ENCODE measurements around the gene DLX2. TPM values are rescaled to one million over a fixed set of nuclear protein-coding genes. Genes with fewer than 3 reads are reported as not detected.
A peak's percentile ranks its signal among the peaks of the same experiment; 100 is the strongest.

The DLX2 gene
- total and polyA plus RNA-seq, 4 donors, result 0.01 to 0.26 TPM; not detected in 2

GRCh38 chr2:172094294-172095145 lies 8.2 kb downstream of the DLX2 start:
- Histone ChIP-seq H3K9ac (ENCODE audit: insufficient read depth in 1 of 2, low read length in 2 of 2) (no peak overlapping the region), H3K27ac (ENCODE audit: low read depth in 1 of 2, low read length in 1 of 2) (no peak overlapping the region), H3K27me3 (ENCODE audit: control insufficient read depth in 3 of 3, insufficient read depth in 3 of 3, low read length in 2 of 3) (peaks cover 13 to 98% (median 85%) of the 10 kb centered on the region in 3 donors), H3K4me3 (no peak overlapping the region), H3K9me3 (ENCODE audit: control insufficient read depth in 4 of 4, insufficient read depth in 3 of 4, low read length in 3 of 4) (peaks cover 0 to 9% (median 0%) of the 10 kb centered on the region in 4 donors), H3K4me1 (ENCODE audit: control insufficient read depth in 5 of 5, insufficient read depth in 5 of 5, low read length in 5 of 5) (peaks cover 4 to 27% (median 8%) of the 10 kb centered on the region in 5 donors), H3K36me3 (ENCODE audit: control insufficient read depth in 4 of 4, insufficient read depth in 4 of 4, low read length in 4 of 4) (no peaks in the 10 kb centered on the region)
- DNase-seq (peak in 1 of 3 donors; percentile 38), ATAC-seq (ENCODE audit: insufficient read depth, low FRiP score) (no peak)
- 2 to 4% methylated on average over 57 to 66 of the region's 66 CpGs for WGBS, 2 donors
- no peak for TF ChIP-seq CTCF (IDR thresholded peaks at IDR 0.05; ENCODE audit: control extremely low read depth, extremely low read depth)

GRCh38 chr2:172093416-172094293 lies 9.0 kb downstream of the DLX2 start:
- H3K4me1 ChIP-seq (ENCODE audit: control insufficient read depth in 5 of 5, insufficient read depth in 5 of 5, low read length in 5 of 5), result peaks cover 3 to 21% (median 8%) of the 10 kb centered on the region in 5 donors
- no peak overlapping the region for H3K4me3 ChIP-seq
- DNase-seq (peak in 1 of 3 donors; percentile 38), ATAC-seq (ENCODE audit: insufficient read depth, low FRiP score) (no peak)
- H3K36me3 ChIP-seq (ENCODE audit: control insufficient read depth in 4 of 4, insufficient read depth in 4 of 4, low read length in 4 of 4), result no peaks in the 10 kb centered on the region
- no peak overlapping the region for H3K9ac ChIP-seq (ENCODE audit: insufficient read depth in 1 of 2, low read length in 2 of 2)
- H3K9me3 ChIP-seq (ENCODE audit: control insufficient read depth in 4 of 4, insufficient read depth in 3 of 4, low read length in 3 of 4), result peaks cover 0 to 9% (median 0%) of the 10 kb centered on the region in 4 donors
- 11 to 19% methylated on average over 18 of the region's 18 CpGs for WGBS, 2 donors
- no peak for TF ChIP-seq CTCF (IDR thresholded peaks at IDR 0.05; ENCODE audit: control extremely low read depth, extremely low read depth)
- H3K27ac ChIP-seq (ENCODE audit: low read depth in 1 of 2, low read length in 1 of 2), result no peak overlapping the region
- H3K27me3 ChIP-seq (ENCODE audit: control insufficient read depth in 3 of 3, insufficient read depth in 3 of 3, low read length in 2 of 3), result peaks cover 17 to 99% (median 86%) of the 10 kb centered on the region in 3 donors

- no peak overlapping the region for H3K9ac ChIP-seq (ENCODE audit: insufficient read depth in 1 of 2, low read length in 2 of 2)
- peaks cover 0 to 15% (median 0%) of the 10 kb centered on the region in 4 donors for H3K9me3 ChIP-seq (ENCODE audit: control insufficient read depth in 4 of 4, insufficient read depth in 3 of 4, low read length in 3 of 4)
- no peak for TF ChIP-seq CTCF (IDR thresholded peaks at IDR 0.05; ENCODE audit: control extremely low read depth, extremely low read depth)
- H3K4me1 ChIP-seq (ENCODE audit: control insufficient read depth in 5 of 5, insufficient read depth in 5 of 5, low read length in 5 of 5), result peaks cover 0 to 21% (median 8%) of the 10 kb centered on the region in 5 donors
- 10 to 11% methylated on average over 19 of the region's 19 CpGs for WGBS, 2 donors
- DNase-seq, result peak in 2 of 3 donors; percentile 12 to 15
- no peak overlapping the region for H3K4me3 ChIP-seq
- peaks cover 17 to 99% (median 86%) of the 10 kb centered on the region in 3 donors for H3K27me3 ChIP-seq (ENCODE audit: control insufficient read depth in 3 of 3, insufficient read depth in 3 of 3, low read length in 2 of 3)
- no peak overlapping the region for H3K27ac ChIP-seq (ENCODE audit: low read depth in 1 of 2, low read length in 1 of 2)
- H3K36me3 ChIP-seq (ENCODE audit: control insufficient read depth in 4 of 4, insufficient read depth in 4 of 4, low read length in 4 of 4), result no peaks in the 10 kb centered on the region
- no peak for ATAC-seq (ENCODE audit: insufficient read depth, low FRiP score)
These were observed 9.8 kb downstream of the DLX2 start for GRCh38 chr2:172092716-172093415.

All from lung (tissue), 12 donors.